ENCODE measurements around the gene FAM117A.
"Not testable (repeated sequence)": the region's sequence is repeated elsewhere in the genome, so short reads cannot be mapped to it uniquely, and the experiment has no call there.

The FAM117A gene

GRCh38 chr17:49745175-49746139 is 18.5 kb downstream of the FAM117A start:
- in situ Hi-C loops (cut with MboI; ENCODE audit: low pct_unique_long_range_greater_than_20kb, low sequenced_read_pairs): no loop called here

GRCh38 chr17:49742166-49742638 is 21.7 kb downstream of the FAM117A start:
- DNase-seq: peak; percentile 67

More at GRCh38 chr17:49745175-49746139, 18.5 kb downstream of the FAM117A start:
- DNase-seq: no peak

GRCh38 chr17:49741692-49742076 is 22.2 kb downstream of the FAM117A start:
- DNase-seq: no peak
- in situ Hi-C loops (cut with MboI; ENCODE audit: low pct_unique_long_range_greater_than_20kb, low sequenced_read_pairs): no loop called here

More at GRCh38 chr17:49742166-49742638, 21.7 kb downstream of the FAM117A start:
- in situ Hi-C loops (cut with MboI; ENCODE audit: low pct_unique_long_range_greater_than_20kb, low sequenced_read_pairs): no loop called here

GRCh38 chr17:49741009-49741691 is 22.8 kb downstream of the FAM117A start:
- in situ Hi-C loops (cut with MboI; ENCODE audit: low pct_unique_long_range_greater_than_20kb, low sequenced_read_pairs): no loop called here
- peak; percentile 48 for DNase-seq

- in situ Hi-C loops (cut with MboI; ENCODE audit: low pct_unique_long_range_greater_than_20kb, low sequenced_read_pairs): no loop called here
- peak; percentile 94 for DNase-seq
These were observed 24.2 kb downstream of the FAM117A start for GRCh38 chr17:49739641-49740271.

- in situ Hi-C loops (cut with MboI; ENCODE audit: low pct_unique_long_range_greater_than_20kb, low sequenced_read_pairs): no loop called here
These were observed 25.3 kb downstream of the FAM117A start for GRCh38 chr17:49738456-49739163.

GRCh38 chr17:49734515-49735490 is 29.1 kb downstream of the FAM117A start:
- no peak for DNase-seq
- in situ Hi-C loops (cut with MboI; ENCODE audit: low pct_unique_long_range_greater_than_20kb, low sequenced_read_pairs): no loop called here

More at GRCh38 chr17:49738456-49739163, 25.3 kb downstream of the FAM117A start:
- DNase-seq: no peak

- no peak for DNase-seq
- in situ Hi-C loops (cut with MboI; ENCODE audit: low pct_unique_long_range_greater_than_20kb, low sequenced_read_pairs): no loop called here
These were observed 32.5 kb downstream of the FAM117A start for GRCh38 chr17:49731435-49731831.

- DNase-seq: no peak
- in situ Hi-C loops (cut with MboI; ENCODE audit: low pct_unique_long_range_greater_than_20kb, low sequenced_read_pairs): no loop called here
These were observed 33.0 kb downstream of the FAM117A start for GRCh38 chr17:49730785-49731434.

- DNase-seq: no peak
- in situ Hi-C loops (cut with MboI; ENCODE audit: low pct_unique_long_range_greater_than_20kb, low sequenced_read_pairs): no loop called here
These were observed 33.7 kb downstream of the FAM117A start for GRCh38 chr17:49730078-49730784.

GRCh38 chr17:49729069-49729468 is 34.9 kb downstream of the FAM117A start:
- DNase-seq: no peak
- in situ Hi-C loops (cut with MboI; ENCODE audit: low pct_unique_long_range_greater_than_20kb, low sequenced_read_pairs): no loop called here

- DNase-seq: no peak
- in situ Hi-C loops (cut with MboI; ENCODE audit: low pct_unique_long_range_greater_than_20kb, low sequenced_read_pairs): no loop called here
These were observed 35.5 kb downstream of the FAM117A start for GRCh38 chr17:49728425-49728824.

GRCh38 chr17:49727380-49727779 is 36.6 kb downstream of the FAM117A start:
- in situ Hi-C loops (cut with MboI; ENCODE audit: low pct_unique_long_range_greater_than_20kb, low sequenced_read_pairs): no loop called here

GRCh38 chr17:49725452-49726130 is 38.3 kb downstream of the FAM117A start:
- in situ Hi-C loops (cut with MboI; ENCODE audit: low pct_unique_long_range_greater_than_20kb, low sequenced_read_pairs): no loop called here
- no peak for DNase-seq

More at GRCh38 chr17:49727380-49727779, 36.6 kb downstream of the FAM117A start:
- no peak for DNase-seq

- in situ Hi-C loops (cut with MboI; ENCODE audit: low pct_unique_long_range_greater_than_20kb, low sequenced_read_pairs); DNase-seq: not testable (repeated sequence)
These were observed 39.4 kb downstream of the FAM117A start for GRCh38 chr17:49724552-49724951.

- in situ Hi-C loops (cut with MboI; ENCODE audit: low pct_unique_long_range_greater_than_20kb, low sequenced_read_pairs): no loop called here
These were observed 40.5 kb downstream of the FAM117A start for GRCh38 chr17:49723423-49723822.

More at GRCh38 chr17:49723423-49723822, 40.5 kb downstream of the FAM117A start:
- DNase-seq: peak; percentile 25
